H1 (cell line): ENCODE results near the gene DLK2. TPM values are rescaled to one million over a fixed set of nuclear protein-coding genes. Genes with fewer than 3 reads are reported as not detected.

ENCODE experiments used
- CTCF ChIA-PET: fragments of 300-600 bp; sonication (Branson Sonifier 250); formaldehyde crosslinking; loops from one replicate; lab custom pipeline; 2021; ENCODE audit not compliant: partially characterized antibody; lab: Charles Lee
- POLR2A ChIA-PET: fragments of 300-600 bp; sonication (Branson Sonifier 250); formaldehyde crosslinking; loops from one replicate; lab custom pipeline; 2021; ENCODE audit warnings: inconsistent platforms; ENCODE audit not compliant: partially characterized antibody; lab: Charles Lee
- DNase-seq, 2 experiments: peaks; one replicate each; pipeline versions ENCODE4 v3.0.0 to v3.0.0-alpha.2; 2010 to 2022; ENCODE audit warnings: low spot score in 2 of 2, low read depth in 1 of 2, mixed read lengths in 1 of 2
- FAIRE-seq: peaks from 2 replicates; lab custom pipeline; 2011; peaks lifted over from hg19 to GRCh38; lab: Jason Lieb, UNC
- H2AFZ ChIP-seq: 2 replicates; pipeline ENCODE4 v1.8.1; 2012; ENCODE audit warnings: low read length, inconsistent platforms
- H2AK5ac ChIP-seq: 2 replicates; pipeline ENCODE4 v1.6.1; 2013; ENCODE audit warnings: low read depth, low read length
- H2BK120ac ChIP-seq: replicated peaks from 2 replicates; pipeline ENCODE3; 2013; ENCODE audit warnings: low read depth, low read length, inconsistent platforms
- H2BK12ac ChIP-seq: 2 replicates; pipeline ENCODE4 v1.6.1; 2013; ENCODE audit warnings: low read depth, low read length
- H2BK15ac ChIP-seq: 2 replicates; pipeline ENCODE4 v1.6.1; 2013; ENCODE audit warnings: low read length
- H2BK20ac ChIP-seq: 2 replicates; pipeline ENCODE4 v1.6.1; 2013; ENCODE audit warnings: low read length
- H2BK5ac ChIP-seq: 2 replicates; pipeline ENCODE4 v1.6.1; 2013; ENCODE audit warnings: low read depth, low read length
- H3K14ac ChIP-seq: 2 replicates; pipeline ENCODE4 v1.6.1; 2013; ENCODE audit warnings: inconsistent platforms; ENCODE audit not compliant: insufficient read length
- H3K18ac ChIP-seq: 2 replicates; pipeline ENCODE4 v1.6.1; 2013; ENCODE audit warnings: low read length; ENCODE audit errors: extremely low read depth
- H3K23ac ChIP-seq: 2 replicates; pipeline ENCODE4 v1.6.1; 2013; ENCODE audit warnings: inconsistent platforms; ENCODE audit not compliant: insufficient read length
- H3K23me2 ChIP-seq: 2 replicates; pipeline ENCODE4 v1.6.1; 2013; ENCODE audit warnings: low read depth, low read length
- H3K27ac ChIP-seq: 2 replicates; pipeline ENCODE4 v1.6.1; 2011; ENCODE audit warnings: low read depth, low read length, inconsistent platforms
- H3K27me3 ChIP-seq, 4 experiments: replicated peaks in 1 of 4; 1 replicate in 1 of 4; 2 replicates in 3 of 4; pipeline versions ENCODE4 v1.6.1 to v1.8.1; 2011 to 2013; ENCODE audit warnings: low read length in 3 of 4, mild to moderate bottlenecking in 3 of 4, inconsistent platforms in 2 of 4, mixed read lengths in 2 of 4, moderate library complexity in 1 of 4; ENCODE audit not compliant: control insufficient read depth in 3 of 4, insufficient read depth in 3 of 4; ENCODE audit errors: extremely low read depth in 1 of 4
- H3K36me3 ChIP-seq, 4 experiments: 2 replicates each; pipeline versions ENCODE4 v1.6.1 to v1.8.1; 2011 to 2013; ENCODE audit warnings: mild to moderate bottlenecking in 4 of 4, low read length in 3 of 4, moderate library complexity in 2 of 4, control low read depth in 1 of 4, inconsistent platforms in 1 of 4; ENCODE audit not compliant: insufficient read depth in 4 of 4, control insufficient read depth in 2 of 4
- H3K4ac ChIP-seq: replicated peaks from 2 replicates; pipeline ENCODE3; 2013; ENCODE audit warnings: low read length, low read depth, mixed read lengths, inconsistent platforms; ENCODE audit not compliant: insufficient read length
- H3K4me1 ChIP-seq, 4 experiments: replicated peaks in 1 of 4; 1 replicate in 1 of 4; 2 replicates in 3 of 4; pipeline versions ENCODE4 v1.6.1 to v1.8.1; 2011 to 2013; ENCODE audit warnings: low read length in 3 of 4, inconsistent platforms in 2 of 4, mixed read lengths in 1 of 4; ENCODE audit not compliant: insufficient read depth in 4 of 4, control insufficient read depth in 3 of 4
- H3K4me2 ChIP-seq, 2 experiments: 2 replicates each; pipeline versions ENCODE4 v1.6.1 to v1.8.1; 2011 to 2013; ENCODE audit warnings: low read depth in 2 of 2, low read length in 2 of 2, control low read depth in 1 of 2, inconsistent platforms in 1 of 2, mild to moderate bottlenecking in 1 of 2; ENCODE audit not compliant: insufficient read depth in 1 of 2
- H3K4me3 ChIP-seq, 4 experiments: fragments of 200-600, 300-600 bp in 1 of 4; sonication (generic), shearing (Covaris generic), sonication (Bioruptor Twin) in 1 of 4; 2 replicates each; pipeline versions ENCODE4 v1.5.1 to v1.8.1; 2011 to 2016; ENCODE audit warnings: low read length in 4 of 4, low read depth in 3 of 4, control low read depth in 2 of 4, inconsistent platforms in 2 of 4, mild to moderate bottlenecking in 2 of 4, mixed read lengths in 1 of 4, moderate library complexity in 1 of 4; ENCODE audit not compliant: insufficient read depth in 2 of 4; ENCODE audit errors: extremely low read depth in 1 of 4
- H3K56ac ChIP-seq: replicated peaks from 2 replicates; pipeline ENCODE3; 2013; ENCODE audit warnings: low read depth, mild to moderate bottlenecking, mixed read lengths, low read length, inconsistent platforms; ENCODE audit not compliant: insufficient read length
- H3K79me1 ChIP-seq: 2 replicates; pipeline ENCODE4 v1.6.1; 2013; ENCODE audit warnings: low read depth, low read length, control low read depth
- H3K79me2 ChIP-seq, 2 experiments: 2 replicates each; pipeline versions ENCODE4 v1.6.1 to v1.8.1; 2012 to 2013; ENCODE audit warnings: low read length in 2 of 2, mild to moderate bottlenecking in 2 of 2, inconsistent platforms in 1 of 2; ENCODE audit not compliant: insufficient read depth in 2 of 2, control insufficient read depth in 1 of 2
- H3K9ac ChIP-seq, 4 experiments: replicated peaks in 1 of 4; 1 replicate in 1 of 4; 2 replicates in 3 of 4; pipeline versions ENCODE4 v1.6.1 to v1.8.1; 2011 to 2013; ENCODE audit warnings: low read depth in 3 of 4, low read length in 3 of 4, control low read depth in 2 of 4, mild to moderate bottlenecking in 2 of 4, moderate library complexity in 2 of 4, inconsistent platforms in 1 of 4; ENCODE audit errors: extremely low read depth in 1 of 4
- H3K9me3 ChIP-seq, 2 experiments: 2 replicates each; pipeline versions ENCODE4 v1.6.1 to v1.8.1; 2012 to 2013; ENCODE audit warnings: mild to moderate bottlenecking in 2 of 2, moderate library complexity in 2 of 2, control low read depth in 1 of 2, inconsistent platforms in 1 of 2, low read depth in 1 of 2, low read length in 1 of 2, mixed read lengths in 1 of 2; ENCODE audit not compliant: insufficient read depth in 2 of 2
- H4K20me1 ChIP-seq, 2 experiments: replicated peaks in 1 of 2; 2 replicates each; pipeline versions ENCODE3 to v1.8.1; 2011 to 2013; ENCODE audit warnings: inconsistent platforms in 2 of 2, low read length in 2 of 2, mild to moderate bottlenecking in 1 of 2; ENCODE audit not compliant: insufficient read depth in 2 of 2, control insufficient read depth in 1 of 2
- H4K5ac ChIP-seq: 2 replicates; pipeline ENCODE4 v1.6.1; 2013; ENCODE audit warnings: low read length, low read depth, mixed read lengths, inconsistent platforms; ENCODE audit not compliant: insufficient read length
- H4K8ac ChIP-seq: 2 replicates; pipeline ENCODE4 v1.8.0; 2013; ENCODE audit warnings: mild to moderate bottlenecking, moderate library complexity, low read length, inconsistent platforms; ENCODE audit not compliant: insufficient read depth; ENCODE audit errors: extremely low read depth
- H4K91ac ChIP-seq: replicated peaks from 2 replicates; pipeline ENCODE3; 2013; ENCODE audit warnings: low read length, mixed read lengths, inconsistent platforms; ENCODE audit not compliant: insufficient read length
- CTCF ChIP-seq, 3 experiments: IDR thresholded peaks; 1 replicate in 2 of 3; 2 replicates in 1 of 3; pipeline versions ENCODE4 v1.5.1 to v1.6.1; 2011; ENCODE audit warnings: low read length in 3 of 3, mild to moderate bottlenecking in 3 of 3, inconsistent platforms in 2 of 3, low read depth in 1 of 3, moderate library complexity in 1 of 3; ENCODE audit not compliant: insufficient read depth in 1 of 3; ENCODE audit errors: control extremely low read depth in 1 of 3
- EZH2 ChIP-seq: fragments of 200-600 bp; sonication (generic); IDR thresholded peaks from 2 replicates; pipeline ENCODE4 v1.7.1; 2012; ENCODE audit warnings: low read depth, mild to moderate bottlenecking, moderate library complexity, low read length, inconsistent platforms; ENCODE audit not compliant: severe bottlenecking
- GTF2F1 ChIP-seq: IDR thresholded peaks from 2 replicates; pipeline ENCODE4 v1.6.1; 2012; ENCODE audit warnings: low read depth, low read length, improper control_type of control experiment, borderline replicate concordance
- HDAC2 ChIP-seq, 2 experiments: fragments of 300-600 bp in 1 of 2; sonication (generic) in 1 of 2; IDR thresholded peaks; 2 replicates each; pipeline ENCODE4 v1.6.1; 2011 to 2012; ENCODE audit warnings: low read depth in 2 of 2, low read length in 2 of 2, mild to moderate bottlenecking in 2 of 2, moderate library complexity in 2 of 2, borderline replicate concordance in 1 of 2, inconsistent platforms in 1 of 2
- KDM4A ChIP-seq: IDR thresholded peaks from one replicate; pipeline ENCODE4 v1.7.1; 2012; ENCODE audit warnings: low read depth, mild to moderate bottlenecking, moderate library complexity, low read length, inconsistent platforms; ENCODE audit not compliant: severe bottlenecking
- NANOG ChIP-seq: IDR thresholded peaks from 2 replicates; pipeline ENCODE4 v1.6.1; 2011; ENCODE audit warnings: low read length, low read depth, mild to moderate bottlenecking, inconsistent platforms; ENCODE audit not compliant: insufficient read depth, poor library complexity, severe bottlenecking
- RAD21 ChIP-seq, 2 experiments: IDR thresholded peaks in 1 of 2; conservative IDR thresholded peaks in 1 of 2; 2 replicates each; pipeline ENCODE4 v1.6.1; 2011; ENCODE audit warnings: low read depth in 2 of 2, low read length in 2 of 2, improper control_type of control experiment in 1 of 2, inconsistent platforms in 1 of 2, mild to moderate bottlenecking in 1 of 2, moderate library complexity in 1 of 2
- SIRT6 ChIP-seq: IDR thresholded peaks from one replicate; pipeline ENCODE4 v1.7.1; 2012; ENCODE audit warnings: low read length, inconsistent platforms
- SUZ12 ChIP-seq: fragments of 200-600 bp; sonication (generic); IDR thresholded peaks from 2 replicates; pipeline ENCODE4 v1.6.1; 2012; ENCODE audit warnings: mild to moderate bottlenecking, inconsistent platforms, low read length, moderate library complexity, mixed read lengths
- TCF12 ChIP-seq: IDR thresholded peaks from 2 replicates; pipeline ENCODE4 v1.6.1; 2011; ENCODE audit warnings: low read depth, mild to moderate bottlenecking, low read length
- WGBS, 2 experiments: shearing (Covaris generic) in 1 of 2; methylation state at CpG; one replicate each; pipeline versions ENCODE4 v1.1.6 to v1.1.7; 2013 to 2015; ENCODE audit warnings: low lambda C conversion rate in 2 of 2, mixed read lengths in 2 of 2, inconsistent platforms in 1 of 2, low coverage in 1 of 2, missing lambda C conversion rate in 1 of 2; ENCODE audit not compliant: insufficient replicate concordance in 2 of 2, insufficient coverage in 1 of 2, insufficient read length in 1 of 2; ENCODE audit errors: extremely low coverage in 1 of 2, missing lambda C conversion rate in 1 of 2; 5-methylcytosine and 5-hydroxymethylcytosine counted together
- polyA plus RNA-seq, 7 experiments: library from polyadenylated mRNA; depleted of rRNA in 3 of 7; stranded (reverse) in 5 of 7; unstranded in 2 of 7; fragments of >200 nt in 5 of 7; fragments of 200-250 nt in 2 of 7; gene quantifications; 1 replicate in 5 of 7; 2 replicates in 1 of 7; 4 replicates in 1 of 7; pipeline versions ENCODE4 v1.2.1 to v1.2.3, GENCODE V29; 2011 to 2013; ENCODE audit warnings: missing spikeins in 2 of 7, mixed read lengths in 2 of 7
- total RNA-seq: library from RNA; stranded (reverse); fragmentation: NEBNext Ultra II Directional; extraction: Animal tissue kit (Norgen Biotek cat#: 25700); gene quantifications from 2 replicates; pipeline ENCODE4 v1.2.1, GENCODE V29; 2021

The DLK2 gene
- total and polyA plus RNA-seq, 2 of the 8 experiments (the other 6 are each of a cell fraction or from before 2014, with no cell fraction given) = 0.37 to 0.80 TPM

GRCh38 chr6:43457643-43458042, 2.3 kb upstream of the DLK2 start:
- ChIA-PET CTCF (interaction anchor here (0.7 to 21.2 kb wide), 12 partner anchors 10 to 603 kb away, joined by 3 to 495 read pairs (median 6); partner anchors contain the start of genes LRRC73 and TJAP1), POLR2A (interaction anchor here (1.0 to 4.3 kb wide), 3 partner anchors 8 to 60 kb away, joined by 3 to 43 read pairs (median 10); partner anchors contain the start of gene LRRC73)
- Histone ChIP-seq H2AK5ac (no peak overlapping the region), H3K4me1 (peaks cover 0 to 4% (median 2%) of the 10 kb centered on the region in 4 experiments; a peak in 3 of 7 replicates), H3K9ac (no peak overlapping the region), H3K23me2 (peaks cover 11% of the 10 kb centered on the region; the same call in 1 of the 2 replicates), H2BK5ac (no peak overlapping the region), H4K20me1 (peaks cover 0 to 2% of the 10 kb centered on the region in 2 experiments), H3K79me2 (no peaks in the 10 kb centered on the region), H4K8ac (no peak overlapping the region), H4K5ac (no peak overlapping the region), H2AFZ (no peak overlapping the region), H4K91ac (no peak overlapping the region), H3K27ac (no peak overlapping the region), H3K4me3 (no peak overlapping the region), H3K27me3 (peaks cover 7 to 25% (median 19%) of the 10 kb centered on the region in 4 experiments), H2BK120ac (no peak overlapping the region), H3K9me3 (no peaks in the 10 kb centered on the region), H3K4me2 (no peak overlapping the region), H3K56ac (no peak overlapping the region), H2BK15ac (no peak overlapping the region), H3K23ac (no peak overlapping the region), H2BK20ac (no peak overlapping the region), H3K4ac (no peak overlapping the region), H3K36me3 (no peaks in the 10 kb centered on the region; a peak in 1 of 8 replicates), H3K14ac (no peak overlapping the region), H3K18ac (no peak overlapping the region), H3K79me1 (no peaks in the 10 kb centered on the region), H2BK12ac (no peak overlapping the region)
- DNase-seq (no peak), FAIRE-seq (no peak)
- 79% methylated on average over 5 of the region's 9 CpGs; no CpG with 5 or more reads in 1 of the 2 experiments for WGBS, 2 experiments
- TF ChIP-seq GTF2F1 = no peak
- TF ChIP-seq KDM4A = no peak
- TF ChIP-seq TCF12 = no peak
- TF ChIP-seq EZH2 = no peak
- no peak for TF ChIP-seq SIRT6
- no peak for TF ChIP-seq HDAC2 (IDR thresholded peaks at IDR 0.05; ENCODE audit: borderline replicate concordance in 1 of 2, low read depth in 2 of 2, low read length in 2 of 2)
- TF ChIP-seq RAD21 (IDR thresholded peaks at IDR 0.05 in 1 of 2, conservative IDR thresholded peaks at IDR 0.05 in 1 of 2; ENCODE audit: low read depth in 2 of 2, low read length in 2 of 2) = no peak
- TF ChIP-seq NANOG = no peak
- TF ChIP-seq SUZ12 = no peak
- no peak for TF ChIP-seq CTCF (IDR thresholded peaks at IDR 0.05; ENCODE audit: control extremely low read depth in 1 of 3, insufficient read depth in 1 of 3, low read depth in 1 of 3, low read length in 3 of 3)
